ENCODE data around the gene POPDC2.

The POPDC2 gene

DNA sequence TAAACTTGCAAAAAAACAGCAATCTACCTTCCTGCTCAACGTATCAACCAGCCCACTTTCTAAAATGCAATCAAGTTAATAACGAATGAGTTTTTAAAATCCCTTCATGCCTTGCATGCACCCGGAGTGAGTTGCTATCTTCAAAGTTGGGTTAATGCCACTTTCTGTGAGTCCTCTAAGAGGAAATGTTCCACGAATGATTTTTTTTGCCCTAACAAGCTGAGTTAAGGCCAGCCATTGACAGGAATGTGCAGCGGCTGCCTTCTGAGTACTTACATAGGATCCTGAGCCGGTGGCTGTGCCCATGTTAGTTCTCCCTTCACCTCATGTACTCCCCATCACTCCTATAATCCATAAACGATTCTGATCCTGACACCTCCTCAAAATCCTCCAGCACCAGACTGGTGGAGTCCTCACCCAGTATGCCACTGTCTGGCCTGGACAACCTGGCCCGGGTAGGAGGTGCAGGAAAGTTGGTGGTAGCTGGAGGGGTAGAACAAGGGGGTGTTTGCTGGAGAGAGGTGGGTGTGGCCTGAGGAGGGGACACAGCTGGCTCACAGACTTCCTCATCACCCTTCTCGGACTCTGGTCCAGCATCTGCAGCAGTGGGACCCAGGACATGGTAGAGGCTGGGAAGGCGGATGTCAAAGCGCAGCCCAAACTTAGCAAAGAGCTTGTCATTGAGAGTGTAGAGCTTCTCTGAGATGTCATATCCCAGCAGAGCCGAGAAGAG lies 12.4 kb downstream of the POPDC2 start:
- H3K9me3 ChIP-seq (ENCODE audit: low read depth, low read length) = no peaks in the 10 kb centered on the region
- no peaks in the 10 kb centered on the region for H3K36me3 ChIP-seq (ENCODE audit: insufficient read depth, low read length)
- no peak overlapping the region for H3K9ac ChIP-seq (ENCODE audit: insufficient read length)
- H3K4me3 ChIP-seq = no peak overlapping the region
- TF ChIP-seq POLR2AphosphoS5 (IDR thresholded peaks at IDR 0.05; ENCODE audit: borderline replicate concordance, low read depth, low read length) (no peak), EZH2 (IDR thresholded peaks at IDR 0.05) (no peak), FOXP2 (optimal IDR thresholded peaks at IDR 0.05; ENCODE audit: control extremely low read depth, extremely low read length, insufficient read depth) (no peak)
- H3K27ac ChIP-seq = no peak overlapping the region
- no peak for DNase-seq (ENCODE audit: low read depth, low spot score)

DNA sequence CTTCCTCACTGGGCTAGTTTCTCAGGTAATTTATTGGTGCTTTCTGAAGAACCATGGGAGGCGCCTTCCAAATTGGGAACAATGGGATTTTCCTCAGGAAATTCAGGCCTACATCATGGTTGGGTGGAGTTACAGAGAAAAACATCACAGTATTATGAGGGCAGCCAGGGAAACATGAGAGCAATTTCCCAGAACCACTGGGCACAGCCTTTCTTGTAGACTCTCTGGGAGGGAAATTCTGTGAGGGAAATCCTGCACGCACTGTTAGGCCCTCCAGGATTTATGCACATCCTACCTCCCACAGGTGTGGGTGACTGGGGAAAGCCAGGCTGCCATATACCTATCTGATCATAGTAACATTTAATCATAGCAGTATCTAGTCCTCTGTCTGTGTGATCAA lies 13.2 kb downstream of the POPDC2 start:
- Histone ChIP-seq H3K27ac (no peak overlapping the region), H3K9me3 (ENCODE audit: low read depth, low read length) (no peaks in the 10 kb centered on the region), H3K4me3 (no peak overlapping the region), H3K9ac (ENCODE audit: insufficient read length) (no peak overlapping the region), H3K36me3 (ENCODE audit: insufficient read depth, low read length) (no peaks in the 10 kb centered on the region)
- no peak for DNase-seq (ENCODE audit: low read depth, low spot score)
- TF ChIP-seq FOXP2 (optimal IDR thresholded peaks at IDR 0.05; ENCODE audit: control extremely low read depth, extremely low read length, insufficient read depth) (no peak), POLR2AphosphoS5 (IDR thresholded peaks at IDR 0.05; ENCODE audit: borderline replicate concordance, low read depth, low read length) (no peak), EZH2 (IDR thresholded peaks at IDR 0.05) (no peak)

DNA sequence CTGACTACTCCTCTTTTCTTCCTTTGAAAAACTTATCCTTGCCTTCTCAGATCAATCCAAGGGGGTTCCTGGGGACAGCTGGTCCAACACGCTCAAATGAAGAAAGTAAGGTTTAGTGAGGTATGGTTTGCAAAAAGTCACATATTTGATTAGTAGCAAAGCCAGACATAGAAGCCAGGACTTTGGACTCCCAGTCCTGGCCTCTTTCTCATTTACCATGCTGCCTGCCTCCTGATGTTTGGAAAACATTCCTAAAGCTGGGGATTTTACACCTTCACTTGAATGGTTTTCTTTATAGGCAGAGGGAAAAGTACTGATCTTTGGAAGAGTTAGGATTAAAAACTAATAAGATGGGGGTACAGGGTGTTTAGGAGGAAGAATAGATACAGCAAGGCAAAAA lies 14.6 kb downstream of the POPDC2 start:
- Histone ChIP-seq H3K4me3 (no peak overlapping the region), H3K27ac (no peak overlapping the region), H3K9ac (ENCODE audit: insufficient read length) (no peak overlapping the region), H3K9me3 (ENCODE audit: low read depth, low read length) (no peaks in the 10 kb centered on the region), H3K36me3 (ENCODE audit: insufficient read depth, low read length) (no peaks in the 10 kb centered on the region)
- no peak for DNase-seq (ENCODE audit: low read depth, low spot score)
- TF ChIP-seq POLR2AphosphoS5 (IDR thresholded peaks at IDR 0.05; ENCODE audit: borderline replicate concordance, low read depth, low read length) = no peak

DNA sequence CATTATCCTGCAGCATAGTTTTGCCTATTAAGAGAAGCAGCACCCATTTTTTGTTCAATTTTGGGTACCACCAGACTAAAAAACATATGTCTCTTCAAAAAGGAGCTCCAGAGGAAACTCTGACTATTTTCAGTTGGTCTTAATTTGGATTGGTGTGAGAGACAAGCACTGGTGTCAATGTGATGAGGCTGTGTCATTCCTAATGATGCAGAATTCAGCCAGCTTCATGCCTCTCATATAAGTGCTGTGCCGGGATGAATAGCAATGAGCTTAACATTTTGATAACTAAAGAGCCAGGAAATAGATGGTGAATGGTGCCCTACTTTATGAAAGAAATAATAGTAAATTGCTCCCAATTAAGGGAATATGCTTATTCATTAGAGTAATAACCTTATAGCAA lies 15.9 kb downstream of the POPDC2 start:
- H3K36me3 ChIP-seq (ENCODE audit: insufficient read depth, low read length) = no peaks in the 10 kb centered on the region
- H3K9me3 ChIP-seq (ENCODE audit: low read depth, low read length) = no peaks in the 10 kb centered on the region
- TF ChIP-seq FOXP2 (optimal IDR thresholded peaks at IDR 0.05; ENCODE audit: control extremely low read depth, extremely low read length, insufficient read depth) (no peak), EZH2 (IDR thresholded peaks at IDR 0.05) (no peak), POLR2AphosphoS5 (IDR thresholded peaks at IDR 0.05; ENCODE audit: borderline replicate concordance, low read depth, low read length) (no peak)
- DNase-seq (ENCODE audit: low read depth, low spot score) = no peak
- no peak overlapping the region for H3K4me3 ChIP-seq
- H3K9ac ChIP-seq (ENCODE audit: insufficient read length) = no peak overlapping the region
- H3K27ac ChIP-seq = no peak overlapping the region

DNA sequence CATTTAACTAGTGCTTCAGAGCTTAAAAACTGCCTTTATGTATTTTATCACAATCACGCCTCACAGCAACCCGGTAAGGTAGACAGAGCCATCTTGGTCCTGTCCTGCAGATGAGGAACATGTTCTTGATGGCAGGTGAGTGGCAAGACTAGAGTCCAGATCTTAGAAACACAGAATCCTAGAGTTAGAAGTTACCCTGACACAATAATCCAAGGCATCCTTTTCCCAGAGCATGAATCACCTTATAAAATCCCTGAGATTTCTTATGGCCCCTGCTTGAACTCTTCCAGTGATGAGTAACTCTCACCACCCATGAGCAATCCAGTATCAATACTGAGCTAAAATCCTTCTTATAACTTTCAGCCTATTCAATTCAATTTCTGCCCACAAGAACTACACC lies 16.9 kb downstream of the POPDC2 start:
- H3K9me3 ChIP-seq (ENCODE audit: low read depth, low read length) = no peaks in the 10 kb centered on the region
- no peaks in the 10 kb centered on the region for H3K36me3 ChIP-seq (ENCODE audit: insufficient read depth, low read length)
- H3K27ac ChIP-seq = no peak overlapping the region
- TF ChIP-seq FOXP2 (optimal IDR thresholded peaks at IDR 0.05; ENCODE audit: control extremely low read depth, extremely low read length, insufficient read depth) (no peak), EZH2 (IDR thresholded peaks at IDR 0.05) (no peak)
- H3K9ac ChIP-seq (ENCODE audit: insufficient read length) = no peak overlapping the region
- no peak for DNase-seq (ENCODE audit: low read depth, low spot score)
- no peak overlapping the region for H3K4me3 ChIP-seq

DNA sequence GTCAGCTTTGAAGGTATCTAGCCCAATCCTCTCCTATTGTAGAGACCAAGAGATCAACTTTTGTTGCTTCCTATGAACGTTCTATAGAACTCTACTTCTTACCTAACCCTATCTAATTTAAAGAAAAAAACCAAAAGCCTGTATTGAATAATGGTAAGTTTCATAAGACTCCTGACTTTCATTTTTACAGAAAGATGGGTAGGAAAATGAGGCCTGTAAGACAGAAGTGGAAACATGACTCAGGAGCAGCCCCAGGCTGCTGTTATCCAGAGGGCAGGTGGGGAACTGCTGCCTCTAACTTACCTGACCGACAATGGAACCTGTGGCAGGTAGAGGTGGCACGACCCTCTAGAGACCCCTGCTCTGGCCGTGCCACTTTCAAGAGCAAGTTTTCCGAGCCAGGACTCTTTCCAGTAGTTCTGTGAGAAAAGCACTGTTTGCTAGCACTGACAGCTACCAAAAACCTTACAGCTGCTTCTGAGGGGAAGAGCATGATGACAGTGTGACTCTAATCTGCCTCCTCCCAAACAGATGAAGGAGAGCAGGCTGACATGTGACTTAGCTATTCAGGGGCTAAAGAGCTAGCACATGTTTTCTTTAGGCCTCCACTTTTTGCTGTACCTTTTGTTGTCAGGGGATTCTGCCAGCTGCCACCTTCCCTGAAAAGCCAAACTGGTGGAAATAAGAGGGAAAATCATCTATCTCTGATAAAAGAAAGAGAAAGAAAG lies 17.5 kb downstream of the POPDC2 start:
- no peak overlapping the region for H3K4me3 ChIP-seq
- no peaks in the 10 kb centered on the region for H3K9me3 ChIP-seq (ENCODE audit: low read depth, low read length)
- no peak for DNase-seq (ENCODE audit: low read depth, low spot score)
- H3K27ac ChIP-seq = no peak overlapping the region
- no peak for TF ChIP-seq FOXP2 (optimal IDR thresholded peaks at IDR 0.05; ENCODE audit: control extremely low read depth, extremely low read length, insufficient read depth)
- no peak for TF ChIP-seq EZH2 (IDR thresholded peaks at IDR 0.05)
- no peak for TF ChIP-seq POLR2AphosphoS5 (IDR thresholded peaks at IDR 0.05; ENCODE audit: borderline replicate concordance, low read depth, low read length)
- no peaks in the 10 kb centered on the region for H3K36me3 ChIP-seq (ENCODE audit: insufficient read depth, low read length)
- H3K9ac ChIP-seq (ENCODE audit: insufficient read length) = no peak overlapping the region

DNA sequence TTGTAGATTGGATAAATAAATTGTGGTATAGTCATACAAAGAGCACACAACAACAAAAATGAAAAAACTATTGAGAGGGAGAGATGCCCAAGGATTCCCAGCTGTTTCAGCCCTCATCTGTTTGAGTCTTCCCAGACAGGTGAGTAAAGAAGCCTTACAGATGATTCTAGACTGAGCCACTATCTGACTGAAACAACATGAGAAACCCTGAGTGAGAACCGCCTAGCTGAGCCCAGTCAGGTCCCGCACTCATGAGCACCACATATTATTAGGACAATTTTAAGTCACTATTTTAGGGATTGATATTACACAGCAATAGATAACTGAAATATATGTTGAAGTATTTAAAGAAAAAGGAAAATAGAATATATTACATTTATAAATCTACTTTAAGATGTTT lies 19.0 kb downstream of the POPDC2 start:
- Histone ChIP-seq H3K4me3 (no peak overlapping the region), H3K9ac (ENCODE audit: insufficient read length) (no peak overlapping the region), H3K36me3 (ENCODE audit: insufficient read depth, low read length) (no peaks in the 10 kb centered on the region), H3K9me3 (ENCODE audit: low read depth, low read length) (no peaks in the 10 kb centered on the region), H3K27ac (no peak overlapping the region)
- no peak for TF ChIP-seq FOXP2 (optimal IDR thresholded peaks at IDR 0.05; ENCODE audit: control extremely low read depth, extremely low read length, insufficient read depth)
- TF ChIP-seq POLR2AphosphoS5 (IDR thresholded peaks at IDR 0.05; ENCODE audit: borderline replicate concordance, low read depth, low read length) = no peak
- no peak for TF ChIP-seq EZH2 (IDR thresholded peaks at IDR 0.05)
- DNase-seq (ENCODE audit: low read depth, low spot score) = no peak

DNA sequence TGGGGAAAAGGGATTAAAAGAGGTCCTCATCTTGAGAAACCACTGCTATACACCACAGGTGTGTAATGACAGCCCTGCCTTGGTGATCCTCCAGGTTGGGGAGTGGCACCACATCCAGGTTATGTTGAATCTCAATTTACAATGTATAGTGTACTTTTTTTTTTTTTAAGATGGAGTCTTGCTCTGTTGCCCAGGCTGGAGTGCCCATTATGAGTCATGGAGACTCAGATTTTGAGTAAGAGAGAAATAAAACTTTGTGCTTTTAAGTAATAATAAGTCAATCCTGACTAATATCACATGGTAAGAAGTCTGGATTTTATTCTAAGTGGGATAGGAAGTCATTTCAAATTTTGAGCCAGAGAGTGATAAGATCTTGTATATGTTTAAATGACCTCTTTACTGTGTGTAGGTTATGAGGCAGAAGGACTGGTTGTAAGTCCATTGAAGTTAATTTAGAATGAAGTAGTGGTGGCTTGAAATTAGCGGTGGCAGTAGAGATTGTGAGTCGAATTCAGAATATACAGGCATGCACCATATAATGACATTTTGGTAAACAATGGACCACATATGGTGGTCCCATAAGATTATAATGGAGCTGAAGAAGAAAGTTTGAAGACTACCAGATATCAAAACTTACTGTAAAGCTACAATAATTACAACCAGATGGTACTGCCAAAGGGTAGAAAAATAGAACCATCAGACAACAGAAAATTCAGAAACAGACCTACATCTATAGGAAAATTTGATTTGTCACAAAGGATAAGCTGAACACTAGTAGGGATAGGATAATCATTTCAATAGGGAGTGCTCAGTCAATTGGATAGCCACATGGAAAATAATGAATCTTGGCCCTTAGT lies 20.7 kb downstream of the POPDC2 start:
- TF ChIP-seq FOXP2 (optimal IDR thresholded peaks at IDR 0.05; ENCODE audit: control extremely low read depth, extremely low read length, insufficient read depth) = no peak
- no peak for TF ChIP-seq EZH2 (IDR thresholded peaks at IDR 0.05)
- no peak for TF ChIP-seq POLR2AphosphoS5 (IDR thresholded peaks at IDR 0.05; ENCODE audit: borderline replicate concordance, low read depth, low read length)
- Histone ChIP-seq H3K4me3 (no peak overlapping the region), H3K36me3 (ENCODE audit: insufficient read depth, low read length) (no peaks in the 10 kb centered on the region), H3K9me3 (ENCODE audit: low read depth, low read length) (no peaks in the 10 kb centered on the region), H3K27ac (no peak overlapping the region), H3K9ac (ENCODE audit: insufficient read length) (no peak overlapping the region)
- no peak for DNase-seq (ENCODE audit: low read depth, low spot score)

All from SK-N-MC (cell line).